ENCODE results near the gene APOBEC3C.
"Not testable (repeated sequence)": the region's sequence is repeated elsewhere in the genome, so short reads cannot be mapped to it uniquely, and the experiment has no call there.

- TF ChIP-seq EP300 (IDR thresholded peaks at IDR 0.05; ENCODE audit: borderline replicate concordance in 1 of 2, low read depth in 1 of 2, low read length in 1 of 2); TCF12 (IDR thresholded peaks at IDR 0.05); RAD21 (IDR thresholded peaks at IDR 0.05; ENCODE audit: low read length); CHD2 (IDR thresholded peaks at IDR 0.05; ENCODE audit: low read length, partially characterized antibody); POLR2AphosphoS5 (IDR thresholded peaks at IDR 0.05; ENCODE audit: low read depth, low read length): not testable (repeated sequence)
- TF ChIP-seq, protein P1, sequence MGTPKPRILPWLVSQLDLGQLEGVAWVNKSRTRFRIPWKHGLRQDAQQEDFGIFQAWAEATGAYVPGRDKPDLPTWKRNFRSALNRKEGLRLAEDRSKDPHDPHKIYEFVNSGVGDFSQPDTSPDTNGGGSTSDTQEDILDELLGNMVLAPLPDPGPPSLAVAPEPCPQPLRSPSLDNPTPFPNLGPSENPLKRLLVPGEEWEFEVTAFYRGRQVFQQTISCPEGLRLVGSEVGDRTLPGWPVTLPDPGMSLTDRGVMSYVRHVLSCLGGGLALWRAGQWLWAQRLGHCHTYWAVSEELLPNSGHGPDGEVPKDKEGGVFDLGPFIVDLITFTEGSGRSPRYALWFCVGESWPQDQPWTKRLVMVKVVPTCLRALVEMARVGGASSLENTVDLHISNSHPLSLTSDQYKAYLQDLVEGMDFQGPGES (IDR thresholded peaks at IDR 0.05; ENCODE audit: low read depth, low read length), result not testable (repeated sequence)
- TF ChIP-seq, protein P2, sequence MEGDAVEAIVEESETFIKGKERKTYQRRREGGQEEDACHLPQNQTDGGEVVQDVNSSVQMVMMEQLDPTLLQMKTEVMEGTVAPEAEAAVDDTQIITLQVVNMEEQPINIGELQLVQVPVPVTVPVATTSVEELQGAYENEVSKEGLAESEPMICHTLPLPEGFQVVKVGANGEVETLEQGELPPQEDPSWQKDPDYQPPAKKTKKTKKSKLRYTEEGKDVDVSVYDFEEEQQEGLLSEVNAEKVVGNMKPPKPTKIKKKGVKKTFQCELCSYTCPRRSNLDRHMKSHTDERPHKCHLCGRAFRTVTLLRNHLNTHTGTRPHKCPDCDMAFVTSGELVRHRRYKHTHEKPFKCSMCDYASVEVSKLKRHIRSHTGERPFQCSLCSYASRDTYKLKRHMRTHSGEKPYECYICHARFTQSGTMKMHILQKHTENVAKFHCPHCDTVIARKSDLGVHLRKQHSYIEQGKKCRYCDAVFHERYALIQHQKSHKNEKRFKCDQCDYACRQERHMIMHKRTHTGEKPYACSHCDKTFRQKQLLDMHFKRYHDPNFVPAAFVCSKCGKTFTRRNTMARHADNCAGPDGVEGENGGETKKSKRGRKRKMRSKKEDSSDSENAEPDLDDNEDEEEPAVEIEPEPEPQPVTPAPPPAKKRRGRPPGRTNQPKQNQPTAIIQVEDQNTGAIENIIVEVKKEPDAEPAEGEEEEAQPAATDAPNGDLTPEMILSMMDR (IDR thresholded peaks at IDR 0.05), result not testable (repeated sequence)
Observed at GRCh38 chr22:39045136-39045535, 31.1 kb downstream of the APOBEC3C start.
